SKM-1 treated with dmso at 0.1 percent for 144 hours (cell line): ENCODE results near the gene RDH16.
"Not testable (repeated sequence)": the region's sequence is repeated elsewhere in the genome, so short reads cannot be mapped to it uniquely, and the experiment has no call there.

Experiments used
- DNase-seq: peaks from one replicate; lab custom pipeline; 2025; ENCODE audit not compliant: unreplicated experiment; lab: John Stamatoyannopoulos, UW

RDH16 gene

DNA sequence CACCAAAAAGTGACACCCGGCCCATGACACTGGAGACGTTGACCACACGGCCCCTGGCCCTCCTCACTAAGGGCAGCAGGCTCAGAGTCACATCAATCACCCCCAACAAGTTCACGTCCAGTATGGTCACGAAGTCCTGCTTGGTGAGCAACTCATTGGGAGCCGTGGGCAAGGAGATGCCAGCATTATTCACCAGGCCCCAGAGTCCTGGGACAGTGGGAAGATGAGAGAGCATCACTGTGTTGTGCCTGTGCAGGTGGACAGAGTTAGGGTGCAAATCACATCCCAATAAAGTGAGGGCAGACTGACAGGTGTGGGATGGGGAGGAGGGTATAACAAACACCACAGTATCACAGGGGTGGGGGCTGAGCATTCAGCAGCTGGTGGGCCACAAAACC, 2.5 kb downstream of the RDH16 start:
- DNase-seq, result no peak

DNA sequence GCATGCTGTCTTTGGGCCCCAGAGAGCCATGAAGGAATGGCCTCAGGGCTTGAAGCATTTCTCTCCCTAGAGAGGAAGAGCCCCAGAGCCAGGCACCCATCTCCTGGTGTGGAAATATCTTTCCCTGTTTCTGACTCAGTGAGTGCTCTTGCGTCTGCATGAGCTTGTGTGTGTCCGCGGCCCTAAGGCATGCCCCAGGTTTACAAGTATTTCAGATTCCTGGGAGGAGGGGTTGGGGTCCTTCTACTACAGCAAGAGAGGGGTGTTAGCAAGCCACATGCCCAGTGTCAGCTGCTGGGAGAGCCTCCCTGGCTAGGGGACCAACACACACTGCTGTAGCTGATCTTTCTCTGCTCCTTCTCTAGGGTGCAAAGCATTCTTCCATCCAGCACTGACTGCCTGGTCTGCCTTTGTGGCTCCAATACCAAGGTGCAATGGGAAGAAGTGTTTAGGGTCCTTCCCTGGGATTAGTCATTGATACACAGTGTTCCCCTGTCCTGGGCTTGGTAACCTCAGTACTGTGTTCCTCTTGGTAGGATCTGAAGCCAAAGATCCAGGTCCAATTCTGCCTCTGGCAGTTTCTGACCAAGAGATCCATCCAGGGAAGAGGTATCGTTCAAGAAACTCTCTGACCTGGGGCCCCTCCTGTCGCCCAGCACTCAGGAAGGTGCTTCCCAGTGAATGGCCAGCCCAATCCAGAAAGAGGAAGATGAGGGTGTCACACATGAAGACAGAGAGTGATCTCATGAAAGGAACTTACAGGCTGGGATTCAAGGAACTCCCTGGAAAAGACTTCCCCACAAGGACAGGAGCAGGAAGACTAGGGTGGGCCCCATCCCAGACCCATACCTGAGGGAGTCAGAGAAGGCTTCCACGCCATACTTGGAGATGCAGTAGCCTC, 3.1 kb downstream of the RDH16 start:
- DNase-seq, result no peak

DNA sequence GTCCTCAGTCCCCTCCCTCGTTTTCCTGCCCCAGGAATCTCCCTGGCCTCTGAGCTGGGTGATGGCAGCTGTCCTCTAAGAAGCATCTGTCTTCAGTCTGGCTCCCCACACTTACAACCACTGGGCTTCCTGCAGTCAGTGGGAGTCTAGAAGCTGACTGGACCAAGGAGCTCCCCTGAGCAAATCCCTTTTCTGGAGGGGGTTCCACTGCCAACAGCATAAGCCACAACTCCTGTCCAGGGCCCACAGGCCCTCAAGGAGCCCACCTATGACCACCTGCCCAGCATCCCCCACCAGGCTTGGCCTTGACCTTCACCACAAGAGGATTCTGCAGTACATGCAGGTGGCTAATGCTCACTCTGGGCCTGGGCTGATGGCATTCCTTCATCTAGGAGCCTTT, 4.1 kb downstream of the RDH16 start:
- DNase-seq, result no peak

DNA sequence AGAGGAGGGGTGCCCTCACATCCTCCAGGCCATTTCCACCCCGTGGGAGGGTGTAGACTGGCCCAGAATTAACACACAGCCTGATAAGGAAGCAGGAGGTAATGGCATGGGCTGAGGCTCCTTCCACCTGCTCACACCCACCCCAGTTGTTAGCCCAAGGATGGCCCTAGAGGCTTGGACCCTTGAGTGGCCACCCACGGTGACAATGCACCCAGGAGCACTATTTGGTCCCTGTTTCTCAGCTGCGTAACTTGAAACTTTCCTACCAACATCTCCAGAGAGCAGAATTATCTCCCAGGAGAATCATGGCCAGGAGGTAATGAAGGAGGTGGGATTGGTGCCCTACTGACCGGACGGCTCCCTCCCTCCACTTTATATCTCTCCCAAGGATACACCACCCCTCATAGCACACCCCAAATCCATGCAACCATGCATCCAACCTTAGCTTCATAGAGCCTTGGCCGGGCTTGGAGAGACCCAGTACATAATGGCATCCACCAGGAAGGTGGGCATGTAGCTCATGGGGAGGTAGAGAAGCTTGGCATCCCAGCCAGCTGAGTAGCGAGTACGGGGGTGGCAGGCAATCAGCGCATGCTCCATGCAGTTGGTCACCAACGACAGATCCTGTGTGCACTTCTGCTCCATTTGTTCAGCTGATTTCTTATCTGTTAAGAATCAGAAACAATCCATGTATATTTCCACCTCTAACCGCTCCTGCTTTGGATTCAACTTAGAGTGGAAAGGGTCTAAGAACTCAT, 5.6 kb downstream of the RDH16 start:
- no peak for DNase-seq

DNA sequence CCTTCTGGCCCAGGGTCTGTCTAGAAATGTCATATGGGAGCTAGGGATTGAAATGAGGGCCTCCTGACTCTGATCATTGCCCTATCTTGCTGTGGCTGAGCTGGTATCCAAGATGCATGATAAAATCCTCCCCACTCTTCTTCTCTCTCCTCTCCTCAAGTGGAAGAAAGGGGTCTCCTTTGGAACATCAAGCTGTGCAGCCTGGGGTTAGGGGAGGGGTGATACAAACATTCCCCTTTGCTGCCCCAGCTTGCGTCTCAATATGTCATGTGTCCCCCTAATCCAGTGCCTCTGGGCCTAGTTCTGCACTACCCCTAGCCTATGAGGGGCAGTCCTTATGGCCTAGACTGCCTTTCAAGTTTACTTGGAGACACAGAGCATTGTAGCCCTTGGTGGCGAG, 8.5 kb downstream of the RDH16 start:
- DNase-seq, result no peak

DNA sequence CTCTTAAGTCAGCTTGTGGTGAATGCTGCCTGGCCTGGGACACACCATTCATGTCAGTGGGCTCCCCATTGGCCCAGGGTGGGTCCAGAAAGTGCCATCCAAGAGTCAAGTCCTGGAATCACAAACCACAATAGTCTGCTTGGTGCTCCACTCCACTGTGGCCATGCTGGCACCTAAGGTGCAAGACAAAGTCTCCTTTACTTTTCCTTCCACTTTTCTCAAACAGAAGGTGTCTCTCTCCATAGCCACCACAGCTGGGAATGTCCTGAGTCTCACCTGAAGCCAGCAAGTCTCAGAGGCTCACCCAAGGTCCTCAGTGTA, 9.0 kb downstream of the RDH16 start:
- DNase-seq, result no peak

DNA sequence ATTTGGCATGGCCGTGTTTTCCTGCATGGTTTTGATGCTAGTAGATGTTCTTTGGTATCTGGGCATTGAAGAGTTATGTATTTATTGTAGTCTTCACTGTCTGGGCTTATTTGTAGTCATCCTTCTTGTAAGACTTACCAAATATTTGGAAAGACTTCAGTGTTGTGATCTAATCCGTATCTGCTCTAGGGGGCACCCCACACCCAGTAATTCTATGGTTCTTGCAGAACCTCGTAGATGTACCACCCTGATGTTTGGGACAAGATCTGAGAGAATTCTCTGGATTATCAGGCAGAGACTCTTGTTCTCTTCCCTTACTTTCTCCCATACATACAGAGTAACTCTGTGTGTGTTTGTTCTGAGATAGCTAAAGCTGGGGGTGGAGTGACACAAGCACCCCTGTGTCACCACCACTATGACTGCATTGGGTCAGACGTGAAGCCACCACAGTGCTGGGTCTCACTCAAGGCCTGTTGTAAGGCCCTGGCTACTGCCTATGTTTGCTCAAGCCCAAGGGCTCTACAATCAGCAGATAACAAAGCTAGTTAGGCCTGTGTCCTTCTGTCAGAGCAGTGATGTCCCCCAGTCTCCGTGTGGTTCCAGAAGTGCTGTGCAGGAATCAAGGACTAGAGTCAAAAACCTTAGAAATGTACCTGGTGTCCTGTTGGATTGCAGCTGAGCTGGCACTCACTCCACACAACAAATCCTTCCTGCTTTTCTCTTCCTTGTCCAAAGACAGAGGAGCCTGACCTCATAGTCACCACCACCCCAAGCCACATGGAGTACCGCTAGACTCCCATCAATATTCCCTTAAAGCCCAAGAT, 9.6 kb downstream of the RDH16 start:
- no peak for DNase-seq

DNA sequence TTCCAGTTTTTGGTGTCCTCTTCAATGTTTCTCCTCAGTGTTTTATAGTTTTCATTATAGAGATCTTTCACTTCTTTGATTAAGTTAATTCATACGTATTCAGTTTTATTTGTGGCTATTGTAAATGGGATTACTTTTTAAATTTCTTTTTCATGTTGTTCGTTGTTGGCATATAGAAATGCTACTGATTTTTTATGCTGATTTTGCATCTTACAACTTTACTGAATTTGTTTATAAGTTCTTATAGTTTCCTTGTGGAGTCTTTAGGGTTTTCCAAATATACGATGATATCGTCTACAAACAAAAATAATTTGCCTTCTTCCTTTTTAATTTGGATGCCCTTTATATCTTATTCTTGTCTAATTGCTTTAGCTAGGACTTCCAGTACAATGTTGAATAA, 13.5 kb downstream of the RDH16 start:
- no peak for DNase-seq

DNA sequence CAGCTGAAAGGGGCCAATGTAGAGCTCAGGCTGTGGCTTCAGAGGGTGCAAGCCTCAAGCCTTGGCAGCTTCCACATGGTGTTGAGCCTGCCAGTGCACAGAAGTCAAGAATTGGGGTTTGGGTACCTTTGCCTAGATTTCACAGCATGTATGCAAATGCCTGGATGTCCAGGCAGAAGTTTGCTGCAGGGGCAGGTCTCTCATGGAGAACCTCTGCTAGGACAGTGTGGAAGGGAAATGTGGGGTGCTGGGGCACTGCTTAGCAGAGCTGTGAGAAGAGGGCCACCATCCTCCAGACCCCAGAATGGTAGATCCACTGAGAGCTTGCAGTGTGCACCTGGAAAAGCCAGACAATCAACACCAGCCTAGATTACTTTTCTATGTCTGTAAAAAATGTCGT, 14.0 kb downstream of the RDH16 start:
- not testable (repeated sequence) for DNase-seq

DNA sequence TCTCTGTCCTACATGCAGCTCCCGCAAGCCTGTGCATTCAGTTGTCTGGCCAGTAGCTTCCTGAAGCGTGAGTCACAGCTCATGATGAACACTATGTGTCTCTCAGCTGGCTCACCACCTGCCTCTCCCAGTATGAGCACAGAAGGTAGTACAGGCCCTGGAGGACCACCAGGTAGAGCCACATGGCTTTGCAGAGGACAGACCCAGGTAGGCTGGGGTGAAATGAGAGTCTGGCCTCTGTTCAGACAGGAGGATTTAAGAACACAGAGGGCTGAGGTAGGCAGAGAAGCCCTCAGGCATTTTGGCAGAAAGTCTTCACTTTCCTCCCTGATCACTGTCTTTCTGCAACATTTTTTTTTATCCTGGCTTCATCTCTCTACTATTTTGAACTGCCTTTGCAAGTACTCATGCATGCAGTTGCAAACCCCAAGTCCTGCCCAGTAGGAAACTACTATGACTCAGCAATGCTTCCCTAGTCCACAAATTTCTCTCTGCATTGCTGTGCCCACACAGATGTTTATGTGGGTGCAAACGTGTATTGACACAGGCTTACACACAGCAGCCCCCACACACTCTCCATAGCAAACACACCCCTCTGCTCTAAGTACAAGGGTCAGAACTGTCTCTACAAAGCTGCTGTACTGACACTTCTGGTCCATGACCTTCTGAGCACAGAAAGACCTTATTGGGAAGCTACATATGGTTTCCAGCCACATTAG, 15.9 kb downstream of the RDH16 start:
- DNase-seq, result no peak

DNA sequence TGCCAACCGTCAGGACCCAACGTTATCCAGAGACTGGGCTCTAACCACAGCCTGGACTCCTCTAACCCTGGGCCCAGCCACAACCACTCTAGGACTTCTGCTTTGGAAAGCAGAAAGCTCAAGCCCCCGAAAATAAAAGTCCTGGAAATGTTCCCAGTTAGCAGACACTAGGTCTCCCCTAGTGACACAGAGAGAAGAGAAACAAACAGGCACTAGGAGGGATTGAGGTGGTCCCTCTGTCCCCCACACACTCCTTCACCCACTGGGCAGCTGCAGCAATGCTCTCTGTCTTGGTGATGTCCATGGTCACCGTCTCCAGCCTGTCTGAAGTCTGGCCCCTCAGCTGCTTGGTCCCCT, 16.5 kb downstream of the RDH16 start:
- DNase-seq, result not testable (repeated sequence)

DNA sequence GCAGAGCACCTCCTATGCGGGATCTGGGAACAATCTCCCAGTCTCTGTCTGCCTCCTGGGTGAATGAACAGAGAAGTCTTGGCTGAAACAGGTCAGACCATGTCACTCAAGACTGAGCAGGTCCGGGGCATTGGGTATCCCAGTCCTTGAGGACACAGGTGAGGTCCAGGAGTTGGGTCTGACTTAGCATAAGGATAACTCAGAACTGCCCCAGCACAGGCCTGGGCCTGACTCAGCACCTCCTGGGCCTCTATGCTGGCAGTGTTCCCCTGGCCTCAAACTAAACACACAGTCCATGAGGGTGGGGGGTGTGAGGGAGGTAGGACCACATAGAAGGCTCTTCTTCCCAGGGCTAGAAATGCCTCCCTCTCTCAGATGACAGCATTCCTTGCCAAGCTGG, 21.7 kb downstream of the RDH16 start:
- DNase-seq, result no peak

DNA sequence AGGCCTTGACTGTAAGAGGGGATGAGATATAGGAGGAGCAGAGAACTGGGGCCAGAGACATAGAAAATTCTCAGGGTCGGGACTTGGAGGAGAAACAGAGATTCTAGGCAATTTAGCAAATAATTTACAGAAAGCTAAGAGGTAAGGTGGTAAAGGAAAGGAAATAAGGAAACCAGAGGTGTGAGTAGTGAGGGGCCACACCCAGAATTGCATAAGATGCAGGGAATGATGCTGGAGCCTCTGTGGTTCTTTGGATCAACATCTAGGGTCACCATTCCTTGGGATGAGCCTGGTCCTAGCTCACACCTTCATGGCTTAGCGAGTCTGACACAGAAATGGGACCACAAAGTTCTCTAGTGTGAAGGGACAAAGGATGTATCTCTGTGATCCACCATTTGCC, 22.3 kb downstream of the RDH16 start:
- DNase-seq, result no peak

DNA sequence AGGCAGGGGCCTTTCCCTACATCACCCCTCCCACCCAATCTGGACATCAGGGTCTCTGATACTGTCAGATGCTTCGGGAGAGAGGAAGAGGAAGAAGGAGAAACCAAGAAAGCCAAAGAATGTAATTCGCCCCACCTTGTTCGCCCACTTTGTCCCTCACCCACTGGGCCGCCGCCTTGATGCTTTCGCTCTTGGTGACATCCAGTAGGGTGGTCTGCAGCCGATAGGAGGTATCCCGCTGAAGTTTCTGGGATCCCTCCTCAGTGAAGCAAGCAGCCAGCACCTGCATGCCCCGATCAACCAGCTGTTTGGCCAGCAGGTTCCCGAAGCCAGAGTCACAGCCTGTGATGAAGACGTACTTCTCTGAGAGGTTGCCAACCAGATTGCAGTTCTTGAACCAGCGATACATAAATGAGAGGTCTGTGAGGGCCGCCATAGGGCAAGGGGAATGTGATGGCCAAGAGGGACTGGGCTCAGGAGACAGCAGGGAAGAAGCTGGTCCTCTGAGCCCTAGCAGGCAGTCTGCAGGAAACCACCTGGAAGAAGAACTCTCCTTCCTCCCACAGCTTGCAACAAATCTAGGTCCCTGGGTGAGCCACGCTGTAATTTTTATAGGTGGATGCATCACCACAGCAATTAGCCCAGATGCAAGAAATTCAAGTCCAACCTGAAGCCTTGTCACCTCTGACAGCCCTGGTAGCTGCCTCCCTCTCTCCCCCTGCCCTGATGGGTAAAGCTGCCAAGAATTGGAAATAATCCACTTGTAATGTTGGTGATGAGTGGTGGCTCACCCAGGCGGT, 23.4 kb downstream of the RDH16 start, which contains the start of gene SDR9C7:
Gene SDR9C7, minus strand, starts transcription at position 583 of the 800 bp plus-strand sequence. Its CDS starts 147 bp downstream, at position 436.
- DNase-seq, result no peak

DNA sequence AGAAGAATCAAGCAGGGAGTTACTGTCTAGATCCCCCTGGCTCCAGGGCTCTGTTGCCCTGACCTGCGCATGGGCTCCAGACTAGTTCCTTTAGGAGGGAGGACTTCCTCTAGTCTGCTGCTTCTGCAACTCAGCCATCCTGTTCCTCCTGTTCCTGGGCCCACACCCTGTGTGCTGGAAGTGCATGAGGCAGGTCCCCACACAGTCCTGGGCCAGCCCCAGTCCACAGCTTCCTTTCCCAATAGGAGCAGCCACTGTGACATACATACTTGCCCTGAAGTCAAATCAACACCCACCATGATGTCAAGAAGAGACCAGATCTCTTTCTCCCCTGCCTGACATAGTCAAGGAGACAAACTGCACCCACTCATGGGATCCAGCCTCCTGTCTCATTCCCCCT, 24.5 kb downstream of the RDH16 start:
- no peak for DNase-seq

DNA sequence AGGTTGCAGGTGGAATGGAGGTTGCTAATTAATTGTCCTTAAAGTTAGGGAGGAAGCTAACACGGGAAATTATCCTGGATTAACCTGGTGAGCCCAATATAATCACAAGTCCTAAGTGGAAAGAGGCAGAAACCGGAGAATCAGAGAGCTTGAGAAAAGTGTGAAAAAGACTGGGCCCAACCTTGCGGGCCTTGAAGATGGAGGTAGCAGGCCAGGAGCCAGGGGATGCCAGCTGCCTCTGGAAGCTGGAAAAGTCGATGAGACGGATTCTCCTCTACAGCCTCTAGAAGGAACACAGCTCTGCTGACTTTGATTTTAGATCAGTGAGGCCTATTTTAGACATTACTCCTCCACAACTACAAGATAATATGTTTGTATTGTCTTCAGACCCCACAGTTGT, 25.3 kb downstream of the RDH16 start:
- no peak for DNase-seq

DNA sequence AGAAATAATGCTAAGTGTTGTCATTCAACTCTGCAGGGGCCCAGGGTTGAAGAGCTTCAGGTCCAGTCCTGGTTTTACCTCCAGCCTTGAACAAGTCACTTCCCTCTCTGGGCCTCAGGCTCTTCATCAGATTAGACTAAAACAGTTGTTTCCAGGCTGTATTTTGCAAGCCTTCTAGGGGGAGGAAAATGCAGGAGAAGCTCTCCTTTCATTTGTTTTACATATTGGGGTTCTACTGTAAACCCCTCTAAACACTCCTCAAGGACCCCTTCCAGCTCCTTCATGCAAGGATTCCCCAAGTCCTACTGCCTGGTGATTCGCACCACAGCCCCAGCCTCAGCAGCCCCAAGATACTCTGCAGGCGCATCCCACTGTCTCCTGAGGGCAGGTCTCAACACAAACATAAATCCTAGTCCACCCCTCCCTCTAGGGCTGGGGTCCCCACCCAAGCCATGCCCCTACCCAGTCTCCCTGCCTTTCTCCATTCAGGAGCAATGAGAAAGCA, 25.9 kb downstream of the RDH16 start:
- DNase-seq, result peak; percentile 67

DNA sequence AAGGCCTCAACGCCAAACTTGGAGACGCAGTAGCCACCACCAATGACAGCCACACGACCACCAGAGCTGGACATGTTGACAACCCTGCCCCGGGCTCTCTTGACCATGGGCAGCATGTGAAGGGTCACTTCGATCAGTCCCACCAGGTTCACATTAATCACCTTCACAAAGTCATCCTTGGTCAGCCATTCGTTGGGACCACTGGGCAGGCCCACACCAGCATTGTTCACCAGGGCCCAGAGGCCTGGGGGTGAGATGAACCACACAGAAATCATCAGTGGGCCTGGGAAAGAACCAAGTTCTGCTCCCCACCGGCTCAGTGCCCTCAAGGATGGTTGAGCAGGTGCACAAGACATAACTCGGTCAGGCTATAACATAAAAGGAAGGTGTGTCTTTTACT, 27.2 kb downstream of the RDH16 start:
- DNase-seq, result no peak

DNA sequence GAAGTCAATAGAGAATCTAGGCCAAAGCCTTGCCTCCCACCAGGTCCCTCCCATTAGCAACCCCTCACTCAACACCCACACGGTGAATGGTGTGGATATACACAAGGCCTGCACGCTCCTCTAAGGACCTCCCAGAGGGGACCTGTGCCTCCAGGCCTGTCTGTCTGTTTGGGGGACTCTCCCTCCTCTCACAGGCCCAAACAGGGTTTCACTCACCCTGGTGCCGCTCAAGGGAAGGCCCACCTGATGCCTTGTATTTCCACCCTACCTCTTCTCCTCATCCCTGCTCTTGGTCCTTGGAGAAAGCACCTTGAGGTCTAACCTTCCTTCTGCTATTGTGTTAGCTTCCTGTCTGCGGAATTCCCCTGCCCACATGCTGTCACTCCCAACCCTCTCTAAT, 27.6 kb downstream of the RDH16 start:
- DNase-seq, result no peak

DNA sequence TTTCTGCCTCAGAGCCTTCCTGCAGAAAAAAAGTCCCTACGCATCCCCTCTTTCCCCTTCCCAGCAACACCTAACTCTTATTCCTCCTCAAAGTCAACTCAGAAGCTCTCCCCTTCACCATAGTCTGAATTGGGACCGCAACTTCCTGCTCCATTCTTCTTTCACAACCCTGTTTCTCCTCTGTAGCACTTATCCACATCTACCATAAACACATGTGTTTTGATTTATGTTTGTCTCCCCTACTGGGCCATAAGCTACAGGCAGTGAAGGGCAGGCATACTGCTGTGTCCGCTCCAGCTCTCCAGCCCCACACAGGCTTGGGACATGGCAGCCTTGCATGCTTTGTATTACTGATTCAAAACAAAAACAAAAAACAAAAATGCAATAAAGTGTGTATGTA, 29.1 kb downstream of the RDH16 start:
- no peak for DNase-seq
